ENCODE measurements around the gene FBXW9.
A peak's percentile ranks its signal among the peaks of the same experiment; 100 is the strongest.
"Not testable (repeated sequence)": the region's sequence is repeated elsewhere in the genome, so short reads cannot be mapped to it uniquely, and the experiment has no call there.

FBXW9 gene

DNA sequence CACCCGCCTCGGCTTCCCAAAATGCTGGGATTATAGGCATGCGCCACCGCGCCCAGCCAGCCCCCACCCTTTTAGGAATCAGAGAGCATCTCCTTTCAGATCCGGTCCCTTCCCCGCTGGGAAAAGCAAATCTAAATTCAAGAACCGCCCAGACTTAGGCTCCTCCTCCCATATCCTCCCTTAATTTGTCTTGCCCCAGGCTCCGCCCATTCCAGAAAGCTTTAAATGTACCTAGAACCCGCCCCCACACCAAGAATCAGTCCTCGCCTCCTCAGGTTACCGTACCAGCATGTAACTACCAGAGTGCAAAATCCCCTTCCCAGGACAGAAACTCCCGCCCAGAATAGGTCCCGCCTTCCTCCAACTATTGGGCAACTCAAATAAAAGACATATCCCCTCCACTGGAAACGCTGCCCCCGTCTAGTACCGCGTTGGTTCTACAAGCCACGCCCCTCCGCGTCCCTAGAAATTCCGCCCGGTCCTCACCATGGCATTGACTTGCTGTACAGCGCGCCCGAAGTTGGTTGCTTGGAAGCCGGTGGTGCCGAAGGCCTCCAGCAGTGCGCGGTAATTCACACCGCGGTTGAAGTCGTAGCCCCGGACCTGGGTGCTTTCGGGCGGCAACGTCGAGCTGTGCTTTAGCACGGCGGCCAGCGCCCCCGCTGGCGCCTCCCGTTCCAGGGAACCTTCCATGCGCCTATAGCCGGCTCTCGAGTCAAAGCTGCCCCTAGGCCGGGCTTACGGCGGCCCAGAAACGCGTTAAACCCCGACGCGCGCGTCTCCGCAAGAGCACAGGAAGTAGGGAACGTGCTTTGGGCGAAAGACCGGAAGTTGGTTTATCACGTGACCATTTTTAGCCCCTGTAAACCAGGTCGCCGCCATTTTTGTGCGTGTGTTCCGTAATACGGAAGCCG, 15.1 kb downstream of the FBXW9 start, which contains the start of gene DHPS:
TSS of gene DHPS (minus strand) at position 807 of the 914 bp plus-strand sequence. CDS start at position 693, 114 bp downstream.
- DNase-seq (ENCODE audit: low read depth in 2 of 2), result peak; percentile 76 to 88

DNA sequence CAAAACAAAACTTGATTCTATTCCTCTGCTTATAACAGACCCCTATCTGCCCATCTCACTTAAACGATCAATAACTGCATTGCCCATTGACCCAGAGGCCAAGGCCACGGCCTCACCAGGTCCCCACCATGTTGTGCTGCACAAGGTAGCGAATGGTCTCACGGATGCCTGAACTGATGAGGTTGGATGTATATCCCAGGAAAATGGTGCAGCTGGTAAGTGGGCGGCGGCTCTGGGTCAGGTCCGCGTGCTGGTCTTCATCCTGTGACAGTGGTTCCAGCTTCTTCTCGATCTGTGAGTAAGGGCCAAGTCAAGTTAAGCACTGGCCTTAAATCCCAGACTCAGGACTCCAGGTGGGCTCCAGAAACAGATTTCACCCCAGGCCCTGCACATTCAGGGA, 16.4 kb downstream of the FBXW9 start:
- no peak for DNase-seq (ENCODE audit: low read depth in 2 of 2)

DNA sequence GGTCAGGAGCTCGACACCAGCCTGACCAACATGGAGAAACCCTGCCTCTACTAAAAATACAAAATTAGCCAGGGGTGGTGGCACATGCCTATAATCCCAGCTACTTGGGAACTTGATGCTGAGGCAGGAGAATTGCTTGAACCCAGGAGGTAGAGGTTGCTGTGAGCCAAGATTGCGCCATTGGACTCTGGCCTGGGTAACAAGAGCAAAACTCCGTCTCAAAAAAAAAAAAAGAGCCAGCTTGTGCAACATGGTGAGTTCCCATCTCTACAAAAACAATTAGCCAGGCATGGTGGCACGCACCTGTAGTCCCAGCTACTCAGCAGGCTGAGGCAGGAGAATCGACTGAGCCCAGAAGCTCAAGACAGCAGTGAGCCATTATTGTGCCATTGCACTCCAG, 18.4 kb downstream of the FBXW9 start:
- DNase-seq (ENCODE audit: low read depth in 2 of 2), result not testable (repeated sequence)

DNA sequence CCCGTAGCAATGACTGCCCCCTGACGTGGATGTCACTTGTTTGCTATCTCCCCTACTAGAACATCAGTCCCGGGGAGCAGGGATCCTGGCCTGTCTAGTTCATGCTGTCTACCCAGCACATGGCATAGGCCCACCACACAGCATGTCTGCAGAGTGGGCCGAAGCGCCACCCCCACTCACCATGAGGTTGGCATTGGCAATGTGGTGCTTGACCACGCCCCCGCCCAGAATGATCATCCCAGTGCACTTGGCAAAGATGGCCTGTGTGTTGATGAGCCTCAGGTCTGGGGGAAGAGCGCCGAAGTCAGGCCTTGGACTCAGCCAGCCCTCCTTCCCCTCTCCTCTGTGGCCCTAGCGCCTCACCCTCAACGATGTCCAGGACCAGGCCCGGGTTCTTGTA, 19.5 kb downstream of the FBXW9 start:
- DNase-seq (ENCODE audit: low read depth in 2 of 2), result no peak

DNA sequence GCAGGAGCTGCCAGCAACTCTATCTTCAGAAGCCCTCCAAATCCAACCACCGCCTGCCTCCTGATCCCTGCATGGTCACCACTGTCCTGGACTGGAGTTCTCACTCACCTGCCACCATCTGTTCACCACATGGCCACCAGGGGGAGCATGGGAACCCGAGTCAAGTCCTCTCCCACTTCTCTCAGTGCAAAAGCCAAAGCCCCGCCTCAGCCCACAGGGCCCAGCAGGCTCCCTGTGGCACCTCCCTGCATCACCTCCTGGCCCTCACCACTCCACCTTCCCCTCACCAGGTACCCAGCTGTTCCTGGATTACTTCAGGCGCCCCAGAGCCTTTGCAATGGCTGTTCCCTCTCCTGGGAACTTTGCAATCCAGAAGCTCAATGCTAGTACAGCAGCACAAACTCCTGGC, 20.0 kb downstream of the FBXW9 start:
- peak; percentile 66 to 93 for DNase-seq (ENCODE audit: low read depth in 2 of 2)

DNA sequence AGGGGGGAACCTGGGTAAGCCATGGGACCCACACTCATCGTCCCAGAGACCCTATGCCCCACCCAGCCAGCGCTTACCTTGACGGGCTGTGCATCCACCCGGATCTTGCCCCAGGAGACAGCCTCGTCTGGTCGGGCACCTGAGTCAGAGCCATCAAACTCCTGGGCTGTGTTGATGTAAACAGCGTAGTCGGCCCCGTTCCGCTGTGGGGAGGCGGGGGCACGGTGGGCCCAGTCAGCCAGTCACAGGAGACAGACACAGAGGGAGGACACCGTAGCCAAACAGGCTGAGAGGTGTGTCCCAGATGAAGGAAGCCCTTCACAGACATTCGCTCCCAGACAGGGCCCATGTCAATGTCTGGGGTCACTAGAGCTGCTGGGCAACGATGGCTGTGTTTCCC, 20.5 kb downstream of the FBXW9 start:
- DNase-seq (ENCODE audit: low read depth in 2 of 2), result no peak

DNA sequence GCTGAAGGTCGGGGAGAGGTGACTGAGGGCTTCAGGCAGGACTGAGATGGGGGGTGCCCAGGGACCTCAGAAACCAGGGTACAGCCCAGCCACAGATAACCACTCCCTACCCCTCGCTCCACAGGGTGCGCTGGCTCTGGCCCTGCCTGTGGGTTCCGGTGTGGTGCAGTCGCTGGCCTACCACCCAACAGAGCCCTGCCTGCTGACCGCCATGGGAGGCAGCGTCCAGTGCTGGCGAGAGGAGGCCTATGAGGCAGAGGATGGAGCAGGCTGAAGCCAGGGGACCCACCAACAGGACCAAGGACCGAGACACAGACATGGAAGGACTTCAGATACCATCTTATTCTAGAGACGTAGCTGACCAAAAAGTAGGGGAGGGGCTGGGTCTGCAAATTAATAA, 21.0 kb downstream of the FBXW9 start:
- no peak for DNase-seq (ENCODE audit: low read depth in 2 of 2)

DNA sequence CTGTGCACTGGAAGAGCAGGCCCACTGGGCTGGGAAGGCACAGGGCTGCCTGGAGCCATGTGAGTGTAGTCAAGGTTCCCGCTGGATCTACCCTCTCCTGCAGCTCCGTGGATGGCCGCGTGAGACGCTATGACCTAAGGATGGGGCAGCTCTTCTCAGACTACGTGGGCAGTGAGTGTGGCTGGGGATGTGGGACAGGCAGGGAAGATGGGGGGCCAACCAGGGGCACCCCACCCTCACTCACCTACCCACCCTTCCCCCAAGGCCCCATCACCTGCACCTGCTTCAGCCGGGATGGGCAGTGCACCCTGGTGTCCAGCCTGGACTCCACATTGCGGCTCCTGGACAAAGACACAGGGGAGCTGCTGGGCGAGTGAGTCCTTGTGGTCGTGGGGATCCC, 23.7 kb downstream of the FBXW9 start:
- no peak for DNase-seq (ENCODE audit: low read depth in 2 of 2)

DNA sequence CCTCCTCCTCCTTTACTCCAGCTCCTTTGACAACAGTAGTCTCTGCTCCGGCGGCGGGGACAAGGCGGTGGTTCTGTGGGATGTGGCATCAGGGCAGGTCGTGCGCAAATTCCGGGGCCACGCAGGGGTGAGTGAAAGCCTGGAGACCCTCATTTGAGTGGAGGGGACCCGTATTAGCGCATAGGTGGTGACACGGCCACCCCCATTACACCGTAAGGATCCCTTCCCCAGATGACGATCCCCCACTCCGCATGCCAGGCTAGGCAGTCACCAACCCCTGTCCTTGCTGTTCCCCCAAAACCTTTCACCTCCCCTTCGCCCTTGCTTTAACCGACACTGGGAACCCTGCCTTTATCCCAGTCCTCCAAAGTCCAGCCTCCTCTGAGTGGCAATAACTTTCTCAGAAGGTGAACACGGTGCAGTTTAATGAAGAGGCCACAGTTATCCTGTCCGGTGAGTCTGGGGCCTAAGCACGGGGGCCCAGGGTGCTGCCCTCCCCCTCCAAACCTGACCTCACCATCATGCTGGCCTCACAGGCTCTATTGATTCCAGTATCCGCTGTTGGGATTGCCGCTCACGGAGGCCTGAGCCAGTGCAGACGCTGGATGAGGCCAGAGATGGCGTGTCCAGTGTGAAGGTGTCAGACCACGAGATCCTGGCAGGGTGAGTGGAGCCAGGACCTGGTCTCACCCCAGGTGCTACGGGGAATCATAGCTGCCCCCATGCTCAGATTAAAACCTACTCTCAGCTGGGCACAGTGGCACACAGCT, 26.1 kb downstream of the FBXW9 start:
- no peak for DNase-seq (ENCODE audit: low read depth in 2 of 2)

DNA sequence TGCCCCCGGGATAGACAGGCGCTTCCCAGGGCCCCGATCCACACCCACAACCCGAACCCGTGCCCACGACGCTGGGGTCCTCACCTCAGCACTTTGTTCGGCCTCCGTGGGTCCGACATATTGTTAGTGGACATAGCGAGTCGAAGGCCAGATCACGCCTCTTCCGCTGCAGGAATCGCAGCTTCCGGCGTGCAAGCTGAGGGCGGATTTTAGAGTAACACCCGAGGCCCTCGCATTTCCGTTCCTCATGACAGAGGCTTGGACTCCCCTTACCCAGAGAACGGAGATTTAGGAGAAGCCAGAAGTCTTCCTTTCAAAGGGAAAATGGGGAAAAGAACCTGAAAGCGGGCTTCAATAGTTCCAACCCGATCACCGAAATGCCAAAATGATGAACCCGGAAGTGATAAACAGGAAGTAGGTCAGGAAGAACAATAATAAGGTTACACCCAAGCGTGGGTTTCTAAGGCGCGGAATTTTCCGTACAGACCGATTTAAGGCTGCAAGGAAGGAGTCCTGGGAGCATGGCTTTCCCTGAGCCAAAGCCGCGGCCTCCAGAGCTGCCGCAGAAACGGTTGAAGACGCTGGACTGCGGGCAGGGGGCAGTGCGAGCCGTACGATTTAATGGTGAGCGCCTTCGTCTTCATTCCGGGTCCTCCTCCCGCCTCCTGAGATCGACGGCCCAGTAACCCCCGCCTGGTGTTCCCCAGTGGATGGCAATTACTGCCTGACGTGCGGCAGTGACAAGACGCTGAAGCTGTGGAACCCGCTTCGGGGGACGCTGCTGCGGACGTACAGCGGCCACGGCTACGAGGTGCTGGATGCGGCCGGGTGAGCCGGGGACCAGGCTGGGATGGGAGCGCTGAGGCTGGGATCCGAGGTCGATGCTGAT, 26.9 kb downstream of the FBXW9 start:
- peak; percentile 56 to 59 for DNase-seq (ENCODE audit: low read depth in 2 of 2)

DNA sequence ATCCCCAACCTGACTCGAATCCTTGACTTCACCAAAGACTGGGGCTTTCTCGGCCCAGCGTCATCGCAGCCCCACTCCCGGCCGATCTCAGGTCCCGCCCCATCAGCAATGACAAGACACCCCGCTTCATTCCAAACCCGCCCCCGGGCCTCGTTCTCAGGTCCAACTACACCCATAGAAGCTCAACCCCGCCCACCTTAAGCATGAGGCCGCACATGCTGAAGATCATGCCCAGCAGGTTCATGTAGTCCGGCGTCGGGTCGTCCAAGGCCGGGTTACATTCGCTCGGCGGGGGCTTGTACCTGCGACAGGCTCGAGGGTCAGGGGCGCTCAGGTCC, 27.5 kb downstream of the FBXW9 start:
- DNase-seq (ENCODE audit: low read depth in 2 of 2), result peak in 1 of 2 experiments; percentile 54

DNA sequence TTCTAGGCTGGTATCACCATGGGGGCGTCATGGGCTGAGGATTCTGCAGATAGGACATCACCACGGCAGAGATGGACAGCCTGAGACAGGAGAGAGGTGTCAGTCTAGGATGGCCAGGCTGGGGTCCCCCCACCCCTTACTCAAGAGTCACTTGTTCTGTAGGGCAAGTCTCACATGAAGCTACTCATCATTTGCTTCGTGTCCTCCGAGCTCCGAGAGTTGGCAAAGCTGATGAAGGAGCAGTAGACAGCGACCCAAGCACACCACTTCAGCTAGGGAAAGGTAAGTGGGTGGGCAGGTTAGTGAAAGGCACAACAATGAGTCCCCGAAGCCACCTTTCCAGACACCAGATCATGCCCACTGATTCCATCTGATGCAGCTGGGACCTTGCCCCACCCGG, 28.1 kb downstream of the FBXW9 start:
- no peak for DNase-seq (ENCODE audit: low read depth in 2 of 2)

DNA sequence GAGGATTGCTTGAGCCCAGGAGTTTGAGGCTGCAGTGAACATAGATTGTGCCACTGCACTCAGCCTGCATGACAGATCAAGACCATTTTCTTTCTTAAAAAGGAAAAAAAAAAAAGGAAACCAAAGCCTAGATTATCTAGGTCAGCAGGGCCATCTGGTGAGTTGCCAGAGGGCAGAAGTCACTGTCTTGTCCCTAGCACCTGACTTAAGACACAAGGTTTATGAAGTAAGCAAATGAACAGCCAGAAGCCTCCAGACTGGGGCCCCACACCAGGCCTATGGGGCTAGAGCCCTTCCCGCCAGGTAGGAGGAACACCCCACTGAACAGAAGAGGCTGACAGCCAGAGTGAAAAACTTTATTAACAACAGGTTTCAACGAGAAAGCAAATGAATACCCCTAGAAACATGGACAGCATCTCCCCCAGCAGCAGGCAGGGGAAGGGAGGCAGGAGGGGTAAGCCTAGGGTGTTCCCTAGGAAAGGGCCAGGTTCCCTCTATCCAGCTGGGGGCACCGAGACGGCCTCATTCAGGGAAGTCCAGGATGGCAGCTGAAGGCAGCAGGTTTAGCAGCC, 28.6 kb downstream of the FBXW9 start:
- DNase-seq (ENCODE audit: low read depth in 2 of 2), result no peak

DNA sequence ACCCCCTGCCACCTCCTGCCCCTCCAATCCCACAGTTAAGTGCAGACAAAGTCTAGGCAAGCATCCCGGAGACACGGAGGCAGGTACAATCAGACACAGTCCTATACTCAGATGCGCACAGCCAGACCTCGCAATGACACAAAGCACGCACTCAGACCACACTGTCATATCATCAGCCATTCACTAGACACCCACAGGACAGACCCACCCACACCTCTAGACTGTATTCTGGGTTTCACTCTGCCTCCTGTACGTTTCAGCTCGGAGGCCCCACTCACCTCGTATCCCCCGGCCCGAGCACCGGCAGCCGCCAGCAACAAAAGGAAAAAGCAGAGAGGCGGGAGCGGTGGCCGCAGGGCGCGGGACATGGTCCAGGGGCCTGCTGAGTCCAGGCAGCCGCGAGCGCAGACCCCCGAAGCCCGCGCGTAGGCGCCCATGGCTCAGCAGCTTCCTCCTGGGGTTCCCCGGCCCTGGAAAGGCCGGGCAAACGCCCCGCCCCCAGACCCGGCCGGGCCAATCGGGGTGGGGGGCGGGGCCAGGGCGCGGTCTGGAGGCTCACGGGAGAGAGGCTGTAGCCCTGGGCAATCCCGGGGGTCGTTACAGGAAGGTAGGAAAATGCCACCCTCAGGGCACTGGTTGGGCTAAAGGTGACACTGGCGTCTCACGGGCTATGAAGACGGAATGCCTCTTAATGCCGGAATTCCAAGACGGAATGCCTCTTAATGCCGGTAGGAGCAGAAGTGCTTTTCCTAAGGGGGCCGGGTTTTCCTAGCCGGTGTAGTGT, 30.0 kb downstream of the FBXW9 start, which contains the start of the genes MAN2B1 and WDR83:
TSS of gene MAN2B1 (minus strand) at position 478 of the 784 bp plus-strand sequence. CDS start at position 437, 41 bp downstream.
TSS of gene WDR83 (plus strand) at position 543 of the 784 bp plus-strand sequence. CDS start 2,984 bp downstream, outside the sequence.
- DNase-seq (ENCODE audit: low read depth in 2 of 2), result peak; percentile 67 to 74

DNA sequence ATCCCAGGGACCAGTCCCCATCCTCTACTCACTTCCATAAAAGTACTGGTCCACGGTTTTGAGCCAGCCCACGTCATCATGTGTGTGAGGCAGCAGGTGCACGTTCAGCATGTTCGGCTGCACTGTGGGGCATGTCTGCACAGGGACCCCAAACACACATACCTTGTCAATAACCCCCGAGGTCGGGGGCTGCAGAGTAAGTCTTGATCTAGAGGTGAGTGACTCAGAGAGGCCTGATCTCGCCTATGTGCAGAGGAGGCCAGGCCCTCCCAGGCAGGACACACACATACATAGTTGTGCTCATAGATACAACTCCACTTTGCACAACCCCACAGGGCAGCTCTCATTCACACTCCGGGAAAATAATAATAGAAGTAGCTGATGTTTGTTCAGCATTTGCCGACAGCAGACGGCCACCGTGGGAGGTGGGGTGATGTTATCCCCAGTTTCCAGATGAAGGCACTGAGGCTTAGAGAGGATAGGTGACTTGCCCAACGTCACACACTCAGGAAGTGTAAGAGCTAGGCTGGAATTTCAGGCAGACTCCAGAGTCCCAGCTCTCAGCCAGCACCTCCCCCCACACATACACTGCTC, 30.7 kb downstream of the FBXW9 start:
- no peak for DNase-seq (ENCODE audit: low read depth in 2 of 2)

DNA sequence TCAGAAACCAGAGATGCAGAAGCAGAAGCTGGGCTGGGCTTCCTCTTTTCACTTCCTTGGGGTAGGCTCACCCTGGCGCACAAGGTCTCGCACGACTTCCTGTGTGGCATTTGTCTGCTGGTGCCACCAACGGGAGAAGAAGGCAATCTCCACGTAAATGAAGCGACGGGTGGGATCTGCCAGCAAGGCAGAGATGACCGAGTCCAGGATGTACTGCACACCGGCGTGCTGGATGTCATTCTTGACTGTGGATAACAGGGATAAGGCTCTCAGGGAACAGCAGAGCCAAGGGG, 31.2 kb downstream of the FBXW9 start:
- DNase-seq (ENCODE audit: low read depth in 2 of 2), result peak in 1 of 2 experiments; percentile 43

DNA sequence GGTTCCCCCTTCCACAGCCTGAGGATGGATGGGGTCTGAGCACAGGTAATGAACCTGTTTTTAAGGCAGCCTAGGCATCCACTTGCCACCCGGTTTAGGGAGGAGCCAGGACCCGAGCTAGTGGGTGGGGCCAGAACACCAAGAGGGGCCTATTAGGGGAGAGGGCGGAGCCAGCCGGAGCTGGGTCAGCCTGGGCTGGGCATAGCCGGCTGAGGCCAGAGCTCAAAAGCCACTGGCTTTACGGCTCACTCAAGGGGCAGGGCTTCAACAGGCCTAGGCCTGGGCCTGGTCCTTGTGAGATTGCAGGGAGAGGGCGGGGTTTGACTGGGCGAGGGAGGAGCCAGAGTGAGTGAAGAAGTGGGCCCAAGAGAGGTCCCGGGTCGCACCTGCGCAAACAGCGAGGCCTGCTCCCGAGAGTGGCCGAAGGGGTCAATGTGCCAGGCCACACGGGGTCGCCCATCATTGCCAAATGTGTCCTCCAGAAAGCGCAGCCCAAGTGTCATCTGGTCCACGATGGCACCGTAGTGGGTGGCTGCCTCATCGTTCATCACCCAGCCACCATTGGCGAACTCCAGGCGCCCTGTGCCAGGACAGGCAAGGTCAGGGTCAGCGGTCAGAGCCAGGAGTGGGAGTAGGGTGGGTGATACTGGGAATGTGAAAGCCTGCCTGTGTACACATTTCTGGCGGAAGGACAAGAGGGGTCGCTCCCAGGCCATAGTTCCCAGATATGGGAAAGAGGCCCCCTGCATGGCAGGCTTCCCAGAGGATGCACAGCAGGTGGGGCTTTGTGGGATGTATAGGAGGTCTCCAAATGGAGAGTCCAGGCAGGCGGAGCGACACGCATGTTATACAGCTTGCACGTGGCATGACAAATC, 31.8 kb downstream of the FBXW9 start:
- no peak for DNase-seq (ENCODE audit: low read depth in 2 of 2)

DNA sequence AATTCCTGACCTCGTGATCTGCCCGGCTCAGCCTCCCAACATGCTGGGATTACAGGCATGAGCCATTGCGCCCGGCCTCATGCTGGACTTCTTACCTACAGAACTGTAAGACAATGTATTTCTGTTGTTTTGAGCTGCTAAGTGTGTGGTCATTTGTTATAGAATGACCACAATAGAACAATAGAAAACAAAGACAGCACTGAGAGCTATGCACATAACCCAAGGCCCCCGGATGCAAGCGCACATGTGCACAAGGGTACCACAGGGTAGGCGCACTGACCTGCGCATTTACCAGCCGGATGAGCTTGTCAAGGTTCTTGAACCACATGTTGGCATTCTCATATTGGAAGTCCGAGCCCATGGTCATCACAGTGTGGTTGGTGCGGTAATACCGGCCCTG, 35.5 kb downstream of the FBXW9 start:
- DNase-seq (ENCODE audit: low read depth in 2 of 2), result no peak

DNA sequence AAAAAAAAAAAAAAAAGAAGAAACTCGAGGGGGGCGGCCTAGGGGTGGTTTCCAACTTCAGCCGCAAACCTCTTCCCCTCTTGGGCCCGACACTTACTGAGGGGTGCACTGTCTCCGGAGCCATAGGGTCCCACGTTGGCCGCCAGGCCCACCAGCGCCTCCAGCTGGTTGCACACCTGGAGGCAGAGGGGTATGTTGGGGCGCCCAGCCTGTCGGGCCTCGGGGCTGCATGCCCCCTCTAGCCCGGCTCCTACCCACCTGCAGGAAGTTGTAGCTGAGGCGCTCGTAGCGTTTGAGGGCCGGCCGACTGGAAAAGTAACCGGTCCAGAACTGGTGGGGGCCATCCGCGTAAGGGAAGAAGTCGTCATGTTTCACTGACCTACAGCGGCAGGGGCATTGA, 38.5 kb downstream of the FBXW9 start:
- DNase-seq (ENCODE audit: low read depth in 2 of 2), result no peak
